ENCODE results near the gene AGAP1. TPM values are rescaled to one million over a fixed set of nuclear protein-coding genes. Genes with fewer than 3 reads are reported as not detected.

The AGAP1 gene
- total RNA-seq, 1 donor from 2014 or later, result 46.3 TPM

DNA sequence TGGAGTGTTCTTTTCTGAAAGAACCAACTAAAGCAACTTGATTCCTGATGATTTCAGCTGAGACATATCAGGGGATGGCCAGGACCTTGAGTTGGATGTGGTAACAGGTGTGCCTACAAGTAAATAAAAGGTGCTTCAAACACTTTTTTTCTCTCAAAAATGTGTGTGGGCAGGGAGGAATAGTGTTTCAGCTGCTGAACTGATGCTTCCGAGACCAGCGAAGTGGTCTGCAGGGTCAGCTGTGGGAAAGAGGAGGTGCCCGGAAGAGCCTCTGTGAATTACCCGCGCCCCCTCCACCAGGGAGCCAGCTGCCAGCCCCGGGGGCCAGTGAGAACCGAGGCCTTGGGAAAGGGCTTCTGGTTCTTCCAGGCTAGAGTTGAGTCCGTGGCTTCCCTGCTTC is 425.0 kb downstream of the AGAP1 start:
- Mint-ChIP-seq H3K9me3 (no peaks in the 10 kb centered on the region), H3K4me1 (ENCODE audit: unreplicated experiment) (peaks cover 10% of the 10 kb centered on the region), H3K36me3 (peaks cover 41% of the 10 kb centered on the region)

DNA sequence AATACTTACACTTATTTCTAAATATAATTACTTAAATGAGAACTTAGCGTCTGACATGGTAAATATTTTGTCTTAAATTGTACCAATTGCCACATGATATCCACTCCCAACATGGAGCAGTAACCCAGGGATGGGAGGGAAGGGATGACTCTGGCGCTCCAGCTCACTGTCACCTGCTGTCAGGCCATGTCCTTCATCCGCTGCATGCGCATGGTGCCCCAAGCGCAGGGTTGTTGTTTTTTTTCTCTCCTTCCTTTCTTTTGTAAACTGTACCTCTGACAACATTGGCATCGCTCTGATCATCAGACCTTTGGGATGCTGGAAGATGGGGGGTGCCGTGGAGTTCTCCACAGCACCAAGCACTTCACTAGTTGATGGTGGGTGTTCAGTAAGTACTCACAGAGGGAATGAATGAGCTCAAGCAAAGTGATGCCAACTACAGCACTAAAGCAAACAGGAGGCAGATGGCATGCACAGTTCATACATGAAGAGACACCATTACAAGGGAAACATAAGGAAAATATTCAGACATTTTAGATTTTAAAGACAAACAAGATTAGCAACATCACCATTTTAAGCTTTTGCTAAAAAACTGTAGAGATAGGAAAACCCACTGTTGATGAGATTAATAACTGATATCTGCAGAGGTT is 426.5 kb downstream of the AGAP1 start:
- Mint-ChIP-seq H3K9me3 (no peaks in the 10 kb centered on the region), H3K4me3 (no peak overlapping the region), H3K27me3 (no peaks in the 10 kb centered on the region), H3K4me1 (ENCODE audit: unreplicated experiment) (peaks cover 10% of the 10 kb centered on the region), H3K27ac (no peak overlapping the region), H3K36me3 (peaks cover 27% of the 10 kb centered on the region)
- no peak for DNase-seq (ENCODE audit: extremely low spot score, unreplicated experiment)
- TF ChIP-seq, protein P1, sequence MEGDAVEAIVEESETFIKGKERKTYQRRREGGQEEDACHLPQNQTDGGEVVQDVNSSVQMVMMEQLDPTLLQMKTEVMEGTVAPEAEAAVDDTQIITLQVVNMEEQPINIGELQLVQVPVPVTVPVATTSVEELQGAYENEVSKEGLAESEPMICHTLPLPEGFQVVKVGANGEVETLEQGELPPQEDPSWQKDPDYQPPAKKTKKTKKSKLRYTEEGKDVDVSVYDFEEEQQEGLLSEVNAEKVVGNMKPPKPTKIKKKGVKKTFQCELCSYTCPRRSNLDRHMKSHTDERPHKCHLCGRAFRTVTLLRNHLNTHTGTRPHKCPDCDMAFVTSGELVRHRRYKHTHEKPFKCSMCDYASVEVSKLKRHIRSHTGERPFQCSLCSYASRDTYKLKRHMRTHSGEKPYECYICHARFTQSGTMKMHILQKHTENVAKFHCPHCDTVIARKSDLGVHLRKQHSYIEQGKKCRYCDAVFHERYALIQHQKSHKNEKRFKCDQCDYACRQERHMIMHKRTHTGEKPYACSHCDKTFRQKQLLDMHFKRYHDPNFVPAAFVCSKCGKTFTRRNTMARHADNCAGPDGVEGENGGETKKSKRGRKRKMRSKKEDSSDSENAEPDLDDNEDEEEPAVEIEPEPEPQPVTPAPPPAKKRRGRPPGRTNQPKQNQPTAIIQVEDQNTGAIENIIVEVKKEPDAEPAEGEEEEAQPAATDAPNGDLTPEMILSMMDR (conservative IDR thresholded peaks at IDR 0.05), result no peak

More for the DNA sequence above, 425.0 kb downstream of the AGAP1 start:
- Mint-ChIP-seq H3K27me3 (no peaks in the 10 kb centered on the region), H3K27ac (no peak overlapping the region), H3K4me3 (no peak overlapping the region)
- DNase-seq (ENCODE audit: extremely low spot score, unreplicated experiment), result no peak
- TF ChIP-seq, protein P1 (conservative IDR thresholded peaks at IDR 0.05), result no peak

DNA sequence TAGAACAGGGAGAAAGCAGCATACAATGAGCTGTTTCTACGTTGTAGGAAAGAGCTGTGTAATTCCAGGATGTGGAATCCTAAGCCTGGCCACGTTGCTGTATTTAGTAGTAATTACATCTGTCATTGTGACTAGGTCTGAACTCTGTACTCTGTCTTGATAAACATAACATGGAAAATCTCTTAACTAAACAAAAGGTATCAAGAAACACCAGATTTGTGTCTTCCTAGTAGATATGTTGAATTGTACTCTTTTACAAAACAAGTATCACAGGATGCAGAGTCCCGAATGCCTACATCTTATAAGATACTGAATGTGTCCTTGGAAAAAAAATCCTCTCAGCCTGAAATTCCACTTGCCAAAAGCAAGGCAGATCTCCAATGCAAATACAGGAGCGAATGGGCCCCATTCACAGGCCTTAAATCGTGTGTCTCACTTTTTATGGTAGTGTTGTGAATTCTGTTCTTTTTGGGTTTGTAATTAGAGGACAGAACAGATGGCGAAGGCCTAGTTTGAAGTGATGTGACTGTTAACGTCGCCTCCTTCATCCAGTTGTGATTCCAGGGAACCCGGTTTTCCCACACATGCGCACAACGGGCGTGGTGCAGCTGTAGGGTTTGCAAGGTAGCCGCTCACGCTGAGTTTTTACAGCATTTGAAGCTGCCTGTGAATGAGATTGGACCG is 427.8 kb downstream of the AGAP1 start:
- Mint-ChIP-seq H3K9me3 (no peaks in the 10 kb centered on the region), H3K4me3 (no peak overlapping the region), H3K36me3 (peaks cover 19% of the 10 kb centered on the region), H3K27ac (no peak overlapping the region), H3K4me1 (ENCODE audit: unreplicated experiment) (peaks cover 10% of the 10 kb centered on the region), H3K27me3 (no peaks in the 10 kb centered on the region)
- no peak for DNase-seq (ENCODE audit: extremely low spot score, unreplicated experiment)
- TF ChIP-seq, protein P1 (conservative IDR thresholded peaks at IDR 0.05), result no peak

DNA sequence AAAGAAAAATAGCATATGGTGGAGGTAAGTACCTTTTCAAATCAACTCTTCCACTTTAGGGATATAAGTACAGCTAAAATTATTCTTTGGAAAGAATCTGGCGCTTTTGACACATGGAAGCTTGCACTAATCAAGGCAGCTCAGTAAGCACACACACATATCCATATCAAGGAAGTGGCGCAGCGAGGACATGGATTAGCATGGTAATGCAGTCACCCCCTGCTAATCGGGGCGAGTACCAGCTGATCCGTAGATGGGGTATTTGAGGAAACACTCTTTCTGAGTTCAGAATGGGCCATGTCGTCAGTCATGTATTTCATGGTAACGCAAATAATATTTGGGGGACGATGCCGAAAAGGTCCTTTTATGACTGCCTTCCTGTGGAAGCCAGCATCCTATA is 429.0 kb downstream of the AGAP1 start:
- H3K4me3 Mint-ChIP-seq, result no peak overlapping the region
- no peak overlapping the region for H3K27ac Mint-ChIP-seq
- H3K4me1 Mint-ChIP-seq (ENCODE audit: unreplicated experiment), result peaks cover 4% of the 10 kb centered on the region
- H3K27me3 Mint-ChIP-seq, result no peaks in the 10 kb centered on the region
- no peak for DNase-seq (ENCODE audit: extremely low spot score, unreplicated experiment)
- TF ChIP-seq, protein P1 (conservative IDR thresholded peaks at IDR 0.05), result no peak
- H3K36me3 Mint-ChIP-seq, result peaks cover 14% of the 10 kb centered on the region
- H3K9me3 Mint-ChIP-seq, result no peaks in the 10 kb centered on the region

DNA sequence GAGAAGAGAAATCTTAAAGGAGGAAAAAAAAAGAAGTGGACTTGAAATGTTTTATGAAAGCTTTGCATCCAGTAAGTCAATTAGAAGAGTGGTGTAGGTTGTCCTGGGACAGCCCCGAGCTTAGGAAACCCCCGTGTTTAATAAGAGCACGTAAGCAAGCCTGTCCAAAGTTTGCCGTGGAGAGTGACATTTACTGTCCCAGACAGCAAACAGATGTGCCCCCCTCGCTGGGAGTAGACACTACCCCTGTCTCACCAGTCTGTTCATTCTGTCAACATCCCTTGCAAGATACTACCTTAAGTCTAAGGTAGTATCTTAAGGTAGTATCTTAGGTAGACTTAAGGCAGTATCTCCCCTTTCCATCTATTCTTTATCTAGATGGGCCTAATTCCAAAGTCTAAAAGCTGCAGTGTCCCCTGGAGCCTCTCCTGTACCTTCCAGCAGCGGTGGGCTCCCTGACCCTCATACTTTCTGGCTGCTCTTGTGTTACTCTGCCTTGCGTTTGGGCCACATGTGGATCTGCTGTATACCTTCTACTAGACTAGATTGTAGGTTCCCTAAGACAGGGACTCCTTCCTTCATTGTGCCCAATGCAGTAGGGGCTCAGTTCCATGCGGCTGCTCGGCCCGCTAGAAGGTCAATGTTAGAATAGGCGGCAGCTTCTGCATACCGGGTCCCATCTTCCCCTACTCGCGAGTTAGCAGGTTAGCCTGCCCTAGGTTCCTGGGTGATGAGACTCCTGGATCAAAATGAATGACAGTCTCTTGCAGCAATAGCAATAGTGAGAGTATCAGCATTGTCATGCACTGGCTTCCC is 430.2 kb downstream of the AGAP1 start:
- Mint-ChIP-seq H3K4me3 (no peak overlapping the region), H3K9me3 (no peaks in the 10 kb centered on the region), H3K27me3 (no peaks in the 10 kb centered on the region), H3K4me1 (ENCODE audit: unreplicated experiment) (no peaks in the 10 kb centered on the region), H3K36me3 (peaks cover 9% of the 10 kb centered on the region), H3K27ac (no peak overlapping the region)
- DNase-seq (ENCODE audit: extremely low spot score, unreplicated experiment), result no peak
- TF ChIP-seq, protein P1 (conservative IDR thresholded peaks at IDR 0.05), result no peak

All from type B pancreatic cell (in vitro differentiated cells).